ENCODE results near the gene R3HDM2.

The R3HDM2 gene

GRCh38 chr12:57458665-57459054 is 27.8 kb upstream of the R3HDM2 start:
- Histone ChIP-seq H3K4me3 (ENCODE audit: low read depth in 1 of 2, low read length in 2 of 2) (peak overlapping the region in 1 of 2 donors; percentile 96), H3K27ac (ENCODE audit: low read depth, low read length) (no peak overlapping the region), H3K4me1 (ENCODE audit: insufficient read depth, low read length) (peaks cover 22% of the 10 kb centered on the region)

DNA sequence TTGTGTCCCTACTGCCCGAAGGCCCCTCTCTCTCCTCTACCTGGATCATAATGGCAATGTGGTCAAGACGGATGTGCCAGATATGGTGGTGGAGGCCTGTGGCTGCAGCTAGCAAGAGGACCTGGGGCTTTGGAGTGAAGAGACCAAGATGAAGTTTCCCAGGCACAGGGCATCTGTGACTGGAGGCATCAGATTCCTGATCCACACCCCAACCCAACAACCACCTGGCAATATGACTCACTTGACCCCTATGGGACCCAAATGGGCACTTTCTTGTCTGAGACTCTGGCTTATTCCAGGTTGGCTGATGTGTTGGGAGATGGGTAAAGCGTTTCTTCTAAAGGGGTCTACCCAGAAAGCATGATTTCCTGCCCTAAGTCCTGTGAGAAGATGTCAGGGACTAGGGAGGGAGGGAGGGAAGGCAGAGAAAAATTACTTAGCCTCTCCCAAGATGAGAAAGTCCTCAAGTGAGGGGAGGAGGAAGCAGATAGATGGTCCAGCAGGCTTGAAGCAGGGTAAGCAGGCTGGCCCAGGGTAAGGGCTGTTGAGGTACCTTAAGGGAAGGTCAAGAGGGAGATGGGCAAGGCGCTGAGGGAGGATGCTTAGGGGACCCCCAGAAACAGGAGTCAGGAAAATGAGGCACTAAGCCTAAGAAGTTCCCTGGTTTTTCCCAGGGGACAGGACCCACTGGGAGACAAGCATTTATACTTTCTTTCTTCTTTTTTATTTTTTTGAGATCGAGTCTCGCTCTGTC is 26.1 kb upstream of the R3HDM2 start:
- Histone ChIP-seq H3K4me1 (ENCODE audit: insufficient read depth, low read length) (peaks cover 27% of the 10 kb centered on the region), H3K9ac (ENCODE audit: low read length) (no peak overlapping the region), H3K27ac (ENCODE audit: low read depth, low read length) (no peak overlapping the region), H3K4me3 (ENCODE audit: low read depth in 1 of 2, low read length in 2 of 2) (no peak overlapping the region), H3K36me3 (ENCODE audit: insufficient read depth, low read length) (no peaks in the 10 kb centered on the region), H3K27me3 (ENCODE audit: control insufficient read depth in 1 of 2, insufficient read depth in 2 of 2, low read length in 2 of 2) (peaks cover 0 to 15% of the 10 kb centered on the region in 2 donors), H3K9me3 (ENCODE audit: low read length) (no peaks in the 10 kb centered on the region)

More at GRCh38 chr12:57458665-57459054, 27.8 kb upstream of the R3HDM2 start:
- Histone ChIP-seq H3K27me3 (ENCODE audit: control insufficient read depth in 1 of 2, insufficient read depth in 2 of 2, low read length in 2 of 2) (peaks cover 0 to 15% of the 10 kb centered on the region in 2 donors), H3K9me3 (ENCODE audit: low read length) (no peaks in the 10 kb centered on the region), H3K9ac (ENCODE audit: low read length) (peak overlapping the region; percentile 71), H3K36me3 (ENCODE audit: insufficient read depth, low read length) (no peaks in the 10 kb centered on the region)

DNA sequence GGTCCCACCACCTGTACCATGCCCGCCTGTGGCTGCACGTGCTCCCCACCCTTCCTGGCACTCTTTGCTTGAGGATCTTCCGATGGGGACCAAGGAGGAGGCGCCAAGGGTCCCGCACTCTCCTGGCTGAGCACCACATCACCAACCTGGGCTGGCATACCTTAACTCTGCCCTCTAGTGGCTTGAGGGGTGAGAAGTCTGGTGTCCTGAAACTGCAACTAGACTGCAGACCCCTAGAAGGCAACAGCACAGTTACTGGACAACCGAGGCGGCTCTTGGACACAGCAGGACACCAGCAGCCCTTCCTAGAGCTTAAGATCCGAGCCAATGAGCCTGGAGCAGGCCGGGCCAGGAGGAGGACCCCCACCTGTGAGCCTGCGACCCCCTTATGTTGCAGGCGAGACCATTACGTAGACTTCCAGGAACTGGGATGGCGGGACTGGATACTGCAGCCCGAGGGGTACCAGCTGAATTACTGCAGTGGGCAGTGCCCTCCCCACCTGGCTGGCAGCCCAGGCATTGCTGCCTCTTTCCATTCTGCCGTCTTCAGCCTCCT is 25.4 kb upstream of the R3HDM2 start:
- H3K27ac ChIP-seq (ENCODE audit: low read depth, low read length): no peak overlapping the region
- peaks cover 27% of the 10 kb centered on the region for H3K4me1 ChIP-seq (ENCODE audit: insufficient read depth, low read length)
- H3K9me3 ChIP-seq (ENCODE audit: low read length): no peaks in the 10 kb centered on the region
- H3K4me3 ChIP-seq (ENCODE audit: low read depth in 1 of 2, low read length in 2 of 2): no peak overlapping the region
- peaks cover 0 to 12% of the 10 kb centered on the region in 2 donors for H3K27me3 ChIP-seq (ENCODE audit: control insufficient read depth in 1 of 2, insufficient read depth in 2 of 2, low read length in 2 of 2)
- H3K36me3 ChIP-seq (ENCODE audit: insufficient read depth, low read length): no peaks in the 10 kb centered on the region
- no peak overlapping the region for H3K9ac ChIP-seq (ENCODE audit: low read length)

DNA sequence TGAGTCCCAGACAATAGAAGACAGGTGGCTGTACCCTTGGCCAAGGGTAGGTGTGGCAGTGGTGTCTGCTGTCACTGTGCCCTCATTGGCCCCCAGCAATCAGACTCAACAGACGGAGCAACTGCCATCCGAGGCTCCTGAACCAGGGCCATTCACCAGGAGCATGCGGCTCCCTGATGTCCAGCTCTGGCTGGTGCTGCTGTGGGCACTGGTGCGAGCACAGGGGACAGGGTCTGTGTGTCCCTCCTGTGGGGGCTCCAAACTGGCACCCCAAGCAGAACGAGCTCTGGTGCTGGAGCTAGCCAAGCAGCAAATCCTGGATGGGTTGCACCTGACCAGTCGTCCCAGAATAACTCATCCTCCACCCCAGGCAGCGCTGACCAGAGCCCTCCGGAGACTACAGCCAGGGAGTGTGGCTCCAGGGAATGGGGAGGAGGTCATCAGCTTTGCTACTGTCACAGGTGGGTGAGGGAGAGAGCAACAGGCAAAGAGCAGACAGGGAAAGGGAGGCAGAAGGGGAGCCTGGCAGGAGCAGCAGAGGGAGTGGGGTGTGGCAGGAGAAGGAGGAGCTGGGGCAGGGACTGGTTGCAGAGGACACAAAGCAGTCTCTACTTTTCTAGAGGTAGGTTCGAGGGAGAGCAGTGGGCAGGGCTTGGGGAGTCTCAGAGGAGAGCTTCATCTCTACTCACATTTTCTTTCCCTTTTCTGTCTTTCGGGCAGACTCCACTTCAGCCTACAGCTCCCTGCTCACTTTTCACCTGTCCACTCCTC is 24.7 kb upstream of the R3HDM2 start:
- no peaks in the 10 kb centered on the region for H3K36me3 ChIP-seq (ENCODE audit: insufficient read depth, low read length)
- H3K4me1 ChIP-seq (ENCODE audit: insufficient read depth, low read length): peaks cover 20% of the 10 kb centered on the region
- no peak overlapping the region for H3K4me3 ChIP-seq (ENCODE audit: low read depth in 1 of 2, low read length in 2 of 2)
- no peaks in the 10 kb centered on the region for H3K9me3 ChIP-seq (ENCODE audit: low read length)
- peaks cover 0 to 6% of the 10 kb centered on the region in 2 donors for H3K27me3 ChIP-seq (ENCODE audit: control insufficient read depth in 1 of 2, insufficient read depth in 2 of 2, low read length in 2 of 2)
- H3K9ac ChIP-seq (ENCODE audit: low read length): no peak overlapping the region
- no peak overlapping the region for H3K27ac ChIP-seq (ENCODE audit: low read depth, low read length)

GRCh38 chr12:57454566-57455373 is 23.9 kb upstream of the R3HDM2 start, which contains the start of gene INHBE:
INHBE (plus strand) TSS chr12:57455307; CDS start chr12:57455537, 230 bp downstream.
- no peaks in the 10 kb centered on the region for H3K27me3 ChIP-seq (ENCODE audit: control insufficient read depth in 1 of 2, insufficient read depth in 2 of 2, low read length in 2 of 2)
- no peaks in the 10 kb centered on the region for H3K9me3 ChIP-seq (ENCODE audit: low read length)
- peaks cover 15% of the 10 kb centered on the region for H3K4me1 ChIP-seq (ENCODE audit: insufficient read depth, low read length)
- H3K9ac ChIP-seq (ENCODE audit: low read length): no peak within 1 kb of the TSS
- H3K27ac ChIP-seq (ENCODE audit: low read depth, low read length): no peak within 1 kb of the TSS
- H3K36me3 ChIP-seq (ENCODE audit: insufficient read depth, low read length): no peaks in the 10 kb centered on the region
- no peak within 1 kb of the TSS for H3K4me3 ChIP-seq (ENCODE audit: low read depth in 1 of 2, low read length in 2 of 2)

DNA sequence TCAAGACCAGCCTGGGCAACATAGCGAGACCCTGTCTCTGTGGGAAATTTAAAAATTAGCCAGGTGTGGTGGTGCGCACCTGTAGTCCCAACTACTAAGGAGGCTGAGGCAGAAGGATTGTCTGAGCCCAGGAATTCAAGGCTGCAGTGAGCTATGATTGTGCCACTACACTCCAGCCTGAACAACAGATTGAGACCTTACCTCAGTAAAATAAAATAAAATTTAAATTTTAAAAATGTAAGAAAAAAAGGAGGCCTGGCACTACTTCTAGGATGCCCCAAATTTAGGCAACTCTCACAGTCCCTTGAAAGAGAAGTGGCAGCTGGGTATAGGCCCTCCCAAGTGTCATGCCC is 23.3 kb upstream of the R3HDM2 start:
- no peak overlapping the region for H3K27ac ChIP-seq (ENCODE audit: low read depth, low read length)
- H3K9ac ChIP-seq (ENCODE audit: low read length): no peak overlapping the region
- H3K27me3 ChIP-seq (ENCODE audit: control insufficient read depth in 1 of 2, insufficient read depth in 2 of 2, low read length in 2 of 2): no peaks in the 10 kb centered on the region
- H3K9me3 ChIP-seq (ENCODE audit: low read length): no peaks in the 10 kb centered on the region
- H3K4me1 ChIP-seq (ENCODE audit: insufficient read depth, low read length): peaks cover 15% of the 10 kb centered on the region
- H3K4me3 ChIP-seq (ENCODE audit: low read depth in 1 of 2, low read length in 2 of 2): no peak overlapping the region
- H3K36me3 ChIP-seq (ENCODE audit: insufficient read depth, low read length): no peaks in the 10 kb centered on the region

GRCh38 chr12:57452937-57453509 is 22.2 kb upstream of the R3HDM2 start:
- Histone ChIP-seq H3K9me3 (ENCODE audit: low read length) (no peaks in the 10 kb centered on the region), H3K27ac (ENCODE audit: low read depth, low read length) (no peak overlapping the region), H3K4me3 (ENCODE audit: low read depth in 1 of 2, low read length in 2 of 2) (no peak overlapping the region), H3K4me1 (ENCODE audit: insufficient read depth, low read length) (peaks cover 10% of the 10 kb centered on the region), H3K27me3 (ENCODE audit: control insufficient read depth in 1 of 2, insufficient read depth in 2 of 2, low read length in 2 of 2) (no peaks in the 10 kb centered on the region), H3K36me3 (ENCODE audit: insufficient read depth, low read length) (no peaks in the 10 kb centered on the region), H3K9ac (ENCODE audit: low read length) (no peak overlapping the region)

- Histone ChIP-seq H3K27me3 (ENCODE audit: control insufficient read depth in 1 of 2, insufficient read depth in 2 of 2, low read length in 2 of 2) (no peaks in the 10 kb centered on the region), H3K27ac (ENCODE audit: low read depth, low read length) (no peak overlapping the region), H3K4me3 (ENCODE audit: low read depth in 1 of 2, low read length in 2 of 2) (no peak overlapping the region), H3K9ac (ENCODE audit: low read length) (no peak overlapping the region), H3K9me3 (ENCODE audit: low read length) (no peaks in the 10 kb centered on the region), H3K36me3 (ENCODE audit: insufficient read depth, low read length) (no peaks in the 10 kb centered on the region), H3K4me1 (ENCODE audit: insufficient read depth, low read length) (peaks cover 10% of the 10 kb centered on the region)
Measured at GRCh38 chr12:57452181-57452936, 21.5 kb upstream of the R3HDM2 start.

GRCh38 chr12:57451233-57451778 is 20.5 kb upstream of the R3HDM2 start:
- H3K9ac ChIP-seq (ENCODE audit: low read length): no peak overlapping the region
- H3K4me1 ChIP-seq (ENCODE audit: insufficient read depth, low read length): peaks cover 10% of the 10 kb centered on the region
- H3K27me3 ChIP-seq (ENCODE audit: control insufficient read depth in 1 of 2, insufficient read depth in 2 of 2, low read length in 2 of 2): no peaks in the 10 kb centered on the region
- no peak overlapping the region for H3K4me3 ChIP-seq (ENCODE audit: low read depth in 1 of 2, low read length in 2 of 2)
- H3K9me3 ChIP-seq (ENCODE audit: low read length): no peaks in the 10 kb centered on the region
- H3K27ac ChIP-seq (ENCODE audit: low read depth, low read length): no peak overlapping the region
- no peaks in the 10 kb centered on the region for H3K36me3 ChIP-seq (ENCODE audit: insufficient read depth, low read length)

- H3K9ac ChIP-seq (ENCODE audit: low read length): no peak overlapping the region
- no peaks in the 10 kb centered on the region for H3K9me3 ChIP-seq (ENCODE audit: low read length)
- no peak overlapping the region for H3K27ac ChIP-seq (ENCODE audit: low read depth, low read length)
- no peak overlapping the region for H3K4me3 ChIP-seq (ENCODE audit: low read depth in 1 of 2, low read length in 2 of 2)
- no peaks in the 10 kb centered on the region for H3K27me3 ChIP-seq (ENCODE audit: control insufficient read depth in 1 of 2, insufficient read depth in 2 of 2, low read length in 2 of 2)
- no peaks in the 10 kb centered on the region for H3K36me3 ChIP-seq (ENCODE audit: insufficient read depth, low read length)
- peaks cover 10% of the 10 kb centered on the region for H3K4me1 ChIP-seq (ENCODE audit: insufficient read depth, low read length)
Measured at GRCh38 chr12:57450057-57450456, 19.2 kb upstream of the R3HDM2 start.

All from muscle layer of colon (tissue), 2 donors.